HG03103 (cell line): ENCODE measurements around the gene RIMS3.
"Not testable (repeated sequence)": the region's sequence is repeated elsewhere in the genome, so short reads cannot be mapped to it uniquely, and the experiment has no call there.

Source experiments
- ATAC-seq: cut with Tn5 transposase; IDR thresholded peaks from one replicate; pipeline ENCODE4 v1.9.1; 2021; ENCODE audit warnings: low read depth; ENCODE audit not compliant: unreplicated experiment

RIMS3 gene

DNA sequence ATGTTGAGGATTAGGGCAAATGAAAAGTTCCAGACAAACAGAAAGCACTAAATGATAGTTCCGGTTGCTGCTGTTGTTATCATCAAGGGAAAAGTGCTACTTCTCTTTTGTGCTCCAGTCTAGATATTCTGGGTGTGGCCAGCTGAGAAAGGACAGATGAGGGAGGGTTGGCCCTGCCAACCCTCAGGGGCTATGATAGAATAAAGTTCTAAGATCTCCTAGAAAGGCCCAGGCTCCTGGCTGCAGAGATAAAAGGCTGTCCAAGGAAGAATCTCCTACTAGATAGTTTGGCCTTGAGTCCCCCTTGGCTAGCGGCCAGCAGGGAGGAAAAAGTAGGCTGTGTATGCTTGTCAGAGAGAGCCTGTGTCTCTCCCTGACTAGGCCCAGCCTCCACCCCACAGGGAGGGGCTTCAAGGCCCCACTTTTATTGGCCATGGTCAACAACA, 31.5 kb downstream of the RIMS3 start:
- no peak for ATAC-seq

DNA sequence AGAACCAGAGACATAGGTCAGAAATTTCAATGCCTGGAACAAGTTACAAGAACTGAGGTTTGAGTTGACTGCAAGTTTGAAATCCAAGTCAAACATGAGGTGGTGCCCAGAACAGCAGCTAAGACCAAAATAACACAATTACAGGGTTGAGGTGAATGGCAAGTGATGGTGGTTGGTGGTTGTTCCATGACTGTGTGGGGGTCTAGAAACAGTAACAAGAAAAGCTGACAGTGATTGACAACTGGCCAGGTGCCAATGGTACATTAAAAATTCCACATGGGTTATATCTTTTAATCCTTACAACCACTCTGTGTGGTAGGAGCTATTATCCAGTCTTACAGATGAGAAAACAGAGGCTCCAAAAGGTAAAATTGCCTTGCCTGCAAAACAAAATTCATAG, 32.0 kb downstream of the RIMS3 start:
- ATAC-seq, result no peak

DNA sequence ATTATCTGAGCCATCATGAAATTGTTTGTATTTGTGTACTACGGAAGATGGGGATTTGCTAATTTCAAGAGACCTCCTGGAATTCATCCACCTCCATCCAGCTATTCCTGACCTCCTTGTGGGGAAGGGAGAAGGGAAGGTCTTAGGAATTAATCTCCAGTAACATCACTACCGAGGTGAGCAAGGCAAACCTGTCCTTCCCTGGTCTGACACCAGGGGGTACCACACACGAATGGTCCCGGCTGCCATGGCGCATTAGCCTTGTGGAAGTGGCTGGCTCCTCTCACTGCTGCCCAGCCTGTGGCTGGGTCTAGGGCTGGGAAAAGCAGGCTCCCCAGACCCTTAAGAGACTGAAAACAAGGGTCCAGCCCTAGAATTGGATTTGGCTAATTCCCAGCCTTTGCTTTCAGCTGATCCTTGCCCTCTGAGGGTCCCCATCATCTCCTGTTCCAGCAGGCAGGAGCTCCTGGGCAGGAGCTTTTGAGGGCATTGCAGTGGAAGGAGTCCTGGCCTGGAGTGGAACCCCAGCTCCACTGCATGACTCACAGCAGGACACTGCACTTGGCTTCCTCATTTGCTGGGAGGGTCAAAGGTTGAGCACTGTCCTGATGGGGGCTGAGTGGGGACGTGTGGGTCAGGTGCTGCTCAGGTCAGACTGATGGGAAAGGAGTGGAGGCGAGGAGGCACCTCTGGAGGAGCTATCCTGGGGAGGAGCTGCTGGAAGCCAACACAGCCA, 34.8 kb downstream of the RIMS3 start:
- no peak for ATAC-seq

GRCh38 chr1:40629546-40629945, 35.9 kb downstream of the RIMS3 start:
- ATAC-seq, result not testable (repeated sequence)

DNA sequence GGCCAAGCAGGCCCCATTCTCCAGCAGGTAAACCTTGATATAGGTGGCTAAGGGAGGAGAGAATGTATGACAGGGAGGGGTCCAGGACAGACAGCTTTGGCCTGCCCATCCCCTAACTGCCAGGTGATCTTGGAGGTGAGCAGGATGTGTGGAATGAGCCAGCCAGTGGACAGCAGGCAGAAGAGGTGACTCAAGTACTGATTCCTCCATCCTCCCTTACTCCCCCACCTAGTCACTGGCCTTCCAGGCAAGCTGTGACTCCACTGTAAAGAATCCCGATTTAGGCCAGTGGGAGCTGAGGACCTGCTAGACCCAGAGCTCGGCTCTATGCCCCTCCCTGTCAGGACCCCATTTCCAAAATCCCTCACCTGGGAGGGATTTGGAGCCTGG, 36.6 kb downstream of the RIMS3 start:
- ATAC-seq, result no peak

DNA sequence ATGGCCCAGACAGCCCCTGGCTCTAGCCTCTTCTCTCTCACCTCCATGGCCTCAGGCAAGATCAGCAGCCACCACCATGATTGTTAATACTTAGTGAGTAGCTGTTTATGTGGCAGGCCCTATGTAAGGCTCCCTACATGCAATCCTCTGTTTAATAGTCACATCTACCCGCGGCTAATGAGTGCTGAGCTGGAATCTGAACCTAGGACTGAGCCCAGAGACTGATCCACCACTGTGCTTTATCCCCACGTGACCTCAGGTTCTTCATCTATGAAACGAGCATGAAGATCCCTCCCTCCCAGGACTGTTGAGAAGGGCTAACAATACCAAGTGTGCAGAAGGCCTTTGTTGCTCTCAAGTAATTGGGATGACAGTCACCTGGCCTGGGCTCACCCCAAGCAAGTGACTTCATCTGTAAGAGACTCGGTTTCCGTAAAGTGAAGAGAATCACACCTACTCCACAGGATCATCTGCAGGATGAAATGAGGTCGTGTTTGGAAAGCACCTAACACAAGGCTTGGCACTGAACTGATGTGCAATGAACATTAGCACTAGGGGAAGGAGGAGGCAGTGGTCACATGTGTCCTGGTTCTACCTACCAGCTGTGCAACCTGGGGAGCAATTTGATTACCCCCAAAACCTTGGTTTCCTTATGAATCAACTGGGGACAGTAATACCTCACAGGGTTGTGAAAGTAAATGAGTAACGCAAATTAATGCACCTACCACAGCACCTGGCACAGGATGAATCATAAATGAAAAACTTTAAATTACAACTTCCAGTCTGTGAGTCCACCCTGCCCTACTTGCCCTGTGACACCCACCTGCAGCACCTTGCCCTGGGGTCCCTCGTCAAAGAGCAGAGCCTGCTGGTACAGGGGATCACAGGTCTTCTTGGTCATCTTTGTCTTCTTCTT, 37.2 kb downstream of the RIMS3 start:
- no peak for ATAC-seq

- ATAC-seq, result no peak
These were observed 39.1 kb downstream of the RIMS3 start for GRCh38 chr1:40626383-40626770.

DNA sequence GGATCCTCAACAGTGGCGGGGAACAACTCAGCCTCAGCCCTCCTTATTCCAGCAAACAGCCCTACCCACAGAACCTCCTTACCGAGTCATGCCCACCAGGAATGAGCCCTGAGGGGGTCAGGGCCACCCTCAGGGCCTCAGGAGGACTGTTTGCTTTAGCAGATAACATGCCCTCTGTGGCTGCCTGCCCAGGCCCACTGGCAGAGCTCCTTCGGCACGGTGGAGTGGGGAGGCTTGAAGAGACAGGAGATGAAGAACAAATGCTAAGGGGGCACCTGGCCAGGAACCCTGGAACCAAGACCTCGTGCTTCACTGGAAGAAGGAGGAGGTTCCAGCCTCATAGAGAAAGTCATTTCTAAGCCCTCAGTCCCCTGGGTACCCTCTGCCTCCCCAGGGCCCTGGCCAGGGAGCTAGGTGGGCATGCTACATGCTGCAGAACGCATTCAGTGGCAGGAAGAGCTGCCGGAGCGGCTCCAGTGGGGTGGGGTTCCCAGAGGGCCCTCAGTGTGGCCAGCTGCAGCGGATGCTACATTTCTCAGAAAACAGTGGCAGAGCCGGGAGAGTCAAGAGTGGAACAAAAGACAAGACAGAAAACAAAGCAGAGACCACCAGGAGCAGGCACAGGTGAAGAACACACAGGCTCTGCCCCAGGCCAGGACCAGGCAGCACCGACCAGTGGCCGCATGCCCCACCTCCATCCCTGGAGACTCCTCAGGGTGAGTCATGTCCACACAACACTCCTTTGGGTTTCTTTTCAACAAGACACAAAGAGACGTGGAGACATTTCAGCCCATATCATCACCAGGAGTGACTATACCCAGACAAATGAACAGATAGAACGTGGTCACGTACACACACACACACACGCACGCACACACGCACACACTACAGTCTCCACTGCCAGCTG, 39.8 kb downstream of the RIMS3 start:
- ATAC-seq, result no peak

GRCh38 chr1:40625076-40625475, 40.4 kb downstream of the RIMS3 start:
- ATAC-seq, result no peak

DNA sequence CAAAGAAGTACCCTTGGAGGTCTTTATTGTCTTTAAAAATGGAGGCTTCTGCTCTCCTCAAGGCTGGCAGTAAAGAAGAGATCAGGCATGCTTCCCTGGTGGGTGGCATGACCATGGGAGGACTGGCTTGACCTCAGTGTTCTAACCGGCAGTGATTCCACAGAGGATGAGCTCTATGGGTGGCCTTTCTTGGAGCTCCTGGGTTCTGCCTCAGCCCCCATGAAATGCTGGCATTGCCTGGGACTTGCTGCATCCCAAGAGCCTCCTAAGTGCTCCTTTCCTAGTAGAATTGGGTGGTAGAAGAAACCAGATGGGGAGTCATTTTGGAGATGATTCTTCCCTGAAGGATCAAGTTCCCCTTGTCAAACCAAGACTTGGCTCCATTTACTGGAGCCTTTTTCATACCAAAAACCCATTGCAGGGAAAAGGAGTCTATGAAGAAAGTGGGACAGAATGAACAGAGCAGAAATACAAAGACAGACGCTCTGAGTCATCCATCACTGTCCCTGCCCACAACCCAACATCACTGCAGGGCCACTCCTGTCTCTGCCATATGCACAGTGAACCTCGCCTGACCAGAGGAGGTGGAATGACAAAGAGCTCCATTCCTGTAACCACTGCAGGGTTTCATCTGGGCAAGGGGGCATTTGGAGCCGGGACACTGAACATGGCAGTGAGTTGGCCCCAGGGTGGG, 42.4 kb downstream of the RIMS3 start:
- no peak for ATAC-seq

DNA sequence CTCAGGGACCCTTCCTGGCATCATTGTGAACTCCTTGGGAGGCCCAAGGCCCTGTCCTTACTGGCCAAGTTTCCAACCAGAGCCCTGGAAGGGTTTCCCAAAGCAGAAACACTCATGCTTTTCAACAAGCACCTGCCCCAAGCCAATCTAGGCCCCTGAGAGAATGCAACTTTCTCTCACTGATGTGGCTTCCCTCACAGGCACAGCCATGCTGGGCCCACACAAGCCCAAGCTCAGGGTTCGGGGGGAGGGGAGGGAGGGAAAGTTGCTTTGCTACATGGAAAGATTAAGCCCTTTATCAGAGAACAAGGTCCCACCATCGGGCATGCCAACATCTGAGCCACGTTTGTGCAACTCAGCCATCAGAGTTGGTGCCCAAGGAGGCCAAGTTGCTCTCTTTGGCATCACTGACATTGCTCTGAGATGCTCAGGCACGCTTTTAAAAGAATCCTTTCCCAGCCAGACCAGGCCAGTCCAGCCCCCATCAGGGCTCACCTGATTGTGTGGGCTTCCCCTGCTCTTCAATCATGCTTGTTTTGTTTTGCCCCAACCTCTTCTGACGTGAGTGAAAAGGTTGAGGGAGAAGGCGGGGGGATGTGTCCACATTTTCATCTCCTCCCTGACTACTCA, 43.5 kb downstream of the RIMS3 start:
- ATAC-seq, result no peak

DNA sequence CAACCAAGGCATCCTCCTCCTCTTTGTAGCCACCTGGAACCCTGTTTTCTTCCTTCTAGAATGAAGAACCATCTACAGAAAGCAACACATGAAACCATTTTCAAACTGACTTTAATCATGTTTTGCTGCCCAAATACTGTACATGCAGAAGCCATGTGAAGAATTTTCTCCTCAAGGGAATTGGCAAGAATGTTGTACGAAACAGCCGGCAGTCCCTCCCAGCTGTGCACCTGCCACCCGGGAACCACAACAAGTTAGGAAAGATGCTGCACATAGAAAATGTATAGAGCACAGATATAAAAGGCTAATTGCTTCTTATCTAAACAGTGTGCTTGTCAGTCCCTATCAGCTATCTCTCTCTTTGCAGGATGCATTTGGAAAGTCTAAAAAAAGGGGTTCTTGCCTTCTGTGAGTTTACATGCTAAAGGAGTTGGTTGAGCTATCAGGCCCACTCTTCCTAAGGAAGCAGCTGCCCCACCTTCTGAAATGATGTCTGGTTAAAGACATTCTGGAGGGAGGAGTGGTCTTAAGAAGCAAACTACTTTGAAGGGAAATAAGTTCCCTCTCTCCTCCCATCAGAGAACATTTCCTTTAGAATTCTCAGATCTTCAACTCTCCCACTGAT, 44.8 kb downstream of the RIMS3 start:
- ATAC-seq, result no peak

DNA sequence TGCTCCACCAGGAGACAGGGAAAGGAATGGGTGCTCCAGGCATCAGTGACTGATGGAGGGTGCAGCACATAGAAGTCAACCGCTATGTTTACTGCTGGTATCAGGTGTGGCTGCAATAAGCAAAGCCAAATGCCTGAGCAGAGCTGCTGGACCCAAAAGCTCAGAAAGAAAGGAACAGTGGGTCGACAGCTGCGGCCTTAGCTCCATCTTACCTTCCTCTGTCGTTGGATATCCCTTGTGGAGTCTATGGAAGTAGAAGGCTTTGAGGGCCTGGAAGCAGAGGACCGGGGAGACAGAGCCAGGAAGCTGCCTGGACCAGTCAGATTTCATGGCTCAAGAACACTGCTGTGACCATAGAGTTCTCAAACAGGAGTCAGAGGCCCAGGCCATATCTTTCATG, 45.3 kb downstream of the RIMS3 start:
- no peak for ATAC-seq

DNA sequence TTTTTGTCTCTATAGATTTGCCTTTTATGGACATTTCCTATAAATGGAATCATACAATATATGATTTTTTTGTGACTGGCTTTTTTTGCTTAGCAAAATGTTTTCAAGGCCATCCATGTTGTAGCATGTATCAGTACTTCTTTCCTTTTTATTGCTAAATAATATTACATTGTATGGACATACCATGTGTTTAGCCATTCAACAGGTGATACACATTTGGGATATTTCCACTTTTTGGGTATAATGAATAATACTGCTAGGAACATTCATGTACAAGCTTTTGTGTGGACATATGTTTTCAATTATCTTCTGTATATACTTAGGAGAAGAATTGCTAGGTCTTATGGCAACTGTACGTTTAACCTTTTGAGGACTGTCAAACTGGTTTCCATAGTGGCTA, 47.4 kb downstream of the RIMS3 start:
- no peak for ATAC-seq

GRCh38 chr1:40612345-40612831, 53.1 kb downstream of the RIMS3 start:
- peak; percentile 52 for ATAC-seq

DNA sequence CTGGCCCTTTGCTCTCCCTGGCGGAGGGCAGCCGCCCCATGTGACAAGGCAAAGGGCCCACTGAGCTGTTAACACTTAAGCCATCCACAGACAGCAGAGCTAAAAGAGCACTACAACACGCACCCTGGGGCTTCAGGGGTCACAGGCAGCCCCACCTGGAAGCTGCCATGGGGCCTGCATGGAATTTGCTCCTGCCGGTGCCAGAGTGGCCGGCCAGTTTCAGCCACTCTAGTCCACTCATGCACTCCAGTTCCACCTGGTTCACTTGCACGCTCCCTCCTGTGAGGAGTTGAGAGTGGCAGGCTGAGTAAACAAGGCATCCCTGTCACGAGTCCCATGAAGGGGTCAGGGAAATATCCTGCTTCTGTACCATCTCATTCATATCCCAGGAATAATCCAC, 55.3 kb downstream of the RIMS3 start:
- ATAC-seq, result no peak

DNA sequence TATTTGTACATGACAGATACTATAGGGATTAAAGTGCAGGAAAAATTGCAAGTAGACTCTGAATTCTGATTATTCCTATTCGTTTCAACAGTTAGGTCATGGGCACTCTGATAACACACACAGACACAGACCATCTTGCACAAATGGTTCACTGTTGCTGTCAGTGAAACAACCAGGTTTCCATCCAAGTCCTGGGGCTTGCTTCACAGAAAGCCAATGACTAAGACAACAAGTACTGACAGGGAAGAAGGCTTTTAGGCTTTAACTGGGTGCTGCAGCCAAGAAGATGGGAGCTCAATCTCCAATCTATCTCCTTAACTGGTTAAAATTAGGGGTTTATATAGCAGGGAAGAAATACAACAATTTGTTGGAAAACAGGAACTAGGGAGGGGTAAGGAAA, 57.6 kb downstream of the RIMS3 start:
- no peak for ATAC-seq

- ATAC-seq, result no peak
These were observed 58.5 kb downstream of the RIMS3 start for GRCh38 chr1:40606978-40607377.

DNA sequence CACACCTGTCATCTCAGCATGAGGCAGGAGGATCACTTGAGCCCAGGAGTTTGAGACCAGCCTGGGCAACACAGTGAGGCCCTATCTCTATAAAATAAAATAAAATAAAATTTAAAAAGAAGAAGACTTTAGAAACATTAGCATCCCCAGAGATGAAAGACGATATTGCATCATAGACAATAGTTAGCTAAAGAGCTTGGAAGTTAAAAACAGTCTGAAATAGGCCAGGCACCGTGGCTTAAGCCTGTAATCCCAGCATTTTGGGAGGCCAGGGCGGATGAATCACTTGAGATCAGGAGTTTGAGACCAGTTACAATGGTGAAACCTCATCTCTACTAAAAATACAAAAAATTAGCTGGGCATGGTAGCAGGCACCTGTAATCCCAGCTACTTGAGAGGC, 59.3 kb downstream of the RIMS3 start:
- no peak for ATAC-seq
